HG02642 (cell line): ENCODE results near the gene LHX3.

ENCODE experiments used
- ATAC-seq: cut with Tn5 transposase; IDR thresholded peaks from one replicate; pipeline ENCODE4 v1.9.1; 2021; ENCODE audit warnings: mild to moderate bottlenecking; ENCODE audit not compliant: unreplicated experiment, poor library complexity

LHX3 gene

GRCh38 chr9:136182420-136182787 lies 22.5 kb downstream of the LHX3 start:
- ATAC-seq: no peak

- ATAC-seq: no peak
Measured at GRCh38 chr9:136181784-136182419, 23.0 kb downstream of the LHX3 start.

GRCh38 chr9:136180586-136180985 lies 24.3 kb downstream of the LHX3 start:
- no peak for ATAC-seq

GRCh38 chr9:136179761-136180160 lies 25.2 kb downstream of the LHX3 start:
- no peak for ATAC-seq

GRCh38 chr9:136179101-136179616 lies 25.8 kb downstream of the LHX3 start:
- no peak for ATAC-seq

GRCh38 chr9:136178773-136179075 lies 26.2 kb downstream of the LHX3 start:
- ATAC-seq: no peak

GRCh38 chr9:136178061-136178772 lies 26.7 kb downstream of the LHX3 start:
- no peak for ATAC-seq

GRCh38 chr9:136177224-136177623 lies 27.7 kb downstream of the LHX3 start:
- ATAC-seq: no peak

- ATAC-seq: no peak
Measured at GRCh38 chr9:136175616-136176197, 29.2 kb downstream of the LHX3 start.

- ATAC-seq: no peak
Measured at GRCh38 chr9:136174779-136175615, 29.9 kb downstream of the LHX3 start.

- ATAC-seq: no peak
Measured at GRCh38 chr9:136173648-136174290, 31.2 kb downstream of the LHX3 start.

GRCh38 chr9:136172412-136173079 lies 32.4 kb downstream of the LHX3 start:
- ATAC-seq: no peak

GRCh38 chr9:136171801-136172411 lies 33.0 kb downstream of the LHX3 start:
- ATAC-seq: no peak

- no peak for ATAC-seq
Measured at GRCh38 chr9:136171009-136171800, 33.7 kb downstream of the LHX3 start.

GRCh38 chr9:136170006-136170901 lies 34.7 kb downstream of the LHX3 start:
- ATAC-seq: no peak

- no peak for ATAC-seq
Measured at GRCh38 chr9:136169495-136169894, 35.4 kb downstream of the LHX3 start.

GRCh38 chr9:136163248-136163850 lies 41.6 kb downstream of the LHX3 start:
- ATAC-seq: no peak
